ENCODE results near the gene FEZF2.

The FEZF2 gene

GRCh38 chr3:62329971-62330370 is 43.4 kb downstream of the FEZF2 start:
- DNase-seq (ENCODE audit: low read depth) = no peak

- no peak for DNase-seq (ENCODE audit: low read depth)
Observed at GRCh38 chr3:62325896-62326295, 47.5 kb downstream of the FEZF2 start.

GRCh38 chr3:62323241-62323640 is 50.1 kb downstream of the FEZF2 start:
- DNase-seq (ENCODE audit: low read depth) = no peak

All from activated T-cell treated with anti-CD3 and anti-CD28 coated beads for 1 hour (primary cell).